CD4-positive, alpha-beta T cell treated with Interleukin-17A for 4 hours (primary cell): ENCODE results near the gene ARTN.

Source experiments
- DNase-seq: peaks from one replicate; pipeline ENCODE4 v3.0.0-alpha.2; 2020; ENCODE audit warnings: mixed read lengths

ARTN gene

DNA sequence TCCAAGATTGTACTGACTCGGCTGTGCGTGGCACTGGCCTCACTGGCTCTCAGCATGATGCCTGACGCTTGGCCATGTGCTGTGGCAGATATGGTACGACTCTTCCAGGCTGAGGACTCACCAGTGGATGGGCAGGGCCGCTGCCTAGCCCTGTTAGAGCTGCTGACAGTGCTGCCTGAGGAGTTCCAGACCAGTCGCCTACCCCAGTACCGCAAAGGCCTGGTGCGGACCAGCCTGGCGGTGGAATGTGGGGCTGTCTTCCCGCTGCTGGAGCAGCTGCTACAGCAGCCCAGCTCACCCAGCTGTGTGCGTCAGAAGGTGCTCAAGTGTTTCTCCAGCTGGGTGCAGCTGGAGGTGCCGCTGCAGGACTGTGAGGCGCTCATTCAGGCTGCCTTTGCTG is 16.1 kb downstream of the ARTN start:
- no peak for DNase-seq

DNA sequence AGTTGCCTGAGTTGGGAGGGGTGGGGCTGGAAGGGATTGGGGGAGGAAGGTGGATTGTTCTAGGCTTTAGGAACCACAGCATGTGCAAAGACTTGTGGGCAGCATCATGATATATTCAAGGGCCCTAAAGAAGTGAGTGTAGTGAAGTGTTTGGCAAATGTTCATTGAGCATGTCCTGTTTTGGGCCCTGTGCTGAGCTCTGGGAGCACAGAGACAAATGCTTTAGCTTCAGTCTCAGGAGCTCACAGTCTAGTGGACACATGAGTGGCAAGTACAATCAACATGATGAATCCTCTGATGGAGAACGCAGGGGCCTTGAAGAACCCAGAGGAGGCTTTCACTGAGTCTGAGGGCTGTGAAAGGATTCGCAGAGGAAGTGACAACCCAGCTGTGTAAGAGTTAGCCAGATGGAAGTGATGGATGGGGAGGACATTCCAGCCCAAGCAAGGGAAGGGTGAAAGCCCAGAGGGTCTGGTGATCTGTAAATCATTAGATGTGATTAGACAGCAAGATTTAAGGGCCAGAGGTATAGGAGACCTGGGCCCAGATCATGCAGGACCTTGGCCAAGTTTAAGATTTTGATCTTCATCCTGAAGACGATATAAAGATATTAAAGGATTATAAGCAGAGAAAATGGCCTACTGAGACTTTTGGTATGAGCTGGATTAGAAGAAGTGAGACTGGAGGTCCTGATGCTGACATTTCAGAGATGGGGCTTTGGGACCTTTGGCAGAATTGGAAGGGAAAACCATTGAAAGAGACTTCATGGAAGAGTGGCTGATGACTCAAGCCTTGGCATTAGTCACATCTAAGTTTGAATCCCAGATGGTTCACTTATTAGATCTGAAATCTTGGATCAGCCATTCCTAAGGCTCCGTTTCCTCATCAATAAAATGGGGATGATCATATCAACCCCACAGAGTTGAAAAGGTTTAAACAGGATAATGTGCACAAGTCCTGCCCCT is 17.7 kb downstream of the ARTN start:
- DNase-seq = no peak

DNA sequence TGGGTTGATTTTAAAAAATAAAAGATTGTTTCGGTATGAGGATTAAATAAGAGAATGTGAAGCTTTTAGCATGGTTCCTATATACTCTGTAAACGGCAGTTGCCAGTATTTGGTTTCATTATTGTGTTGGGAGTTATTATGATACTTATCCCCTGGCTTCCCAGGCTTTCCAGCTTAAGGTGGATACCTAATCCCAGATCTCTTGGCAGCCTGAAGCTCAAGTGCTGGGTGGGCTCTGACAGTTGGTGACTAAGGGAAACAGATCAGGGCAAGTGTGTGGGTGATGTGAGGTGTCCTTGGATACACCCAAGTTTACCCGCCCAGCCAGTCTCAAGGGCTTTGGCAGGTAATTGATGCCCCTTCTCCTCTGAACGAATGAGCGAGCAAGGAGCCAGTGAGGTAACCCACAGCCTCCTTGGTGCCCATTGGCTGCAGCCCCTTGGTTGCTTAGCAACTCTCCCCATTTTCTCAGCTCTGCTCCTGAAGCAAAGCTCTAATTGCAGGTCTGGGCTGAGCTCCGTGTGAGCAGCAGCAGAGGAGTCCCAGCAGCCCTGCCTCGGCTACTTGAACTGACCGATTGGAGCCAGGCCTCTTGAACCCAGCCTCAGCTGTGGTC is 19.2 kb downstream of the ARTN start:
- DNase-seq = no peak

DNA sequence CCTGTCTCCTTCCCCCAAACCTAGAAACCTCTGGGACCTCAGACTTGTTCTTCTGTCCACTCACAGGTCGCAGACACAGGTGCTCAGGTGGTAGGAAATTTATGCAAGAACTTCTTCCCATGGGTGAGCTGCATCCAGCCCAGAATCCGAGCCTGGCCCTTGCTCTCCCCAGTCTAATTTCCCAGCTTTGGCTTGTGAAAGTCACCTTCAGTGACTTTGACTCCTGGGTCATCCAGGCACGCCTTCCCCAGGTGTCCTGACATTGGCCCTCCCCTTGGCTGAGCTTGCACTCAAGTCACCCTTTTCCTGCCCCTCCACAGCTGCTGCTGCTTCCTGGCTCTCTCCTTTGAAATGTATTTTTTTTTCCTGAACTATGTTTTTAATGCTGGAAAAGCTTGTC is 19.8 kb downstream of the ARTN start:
- no peak for DNase-seq

DNA sequence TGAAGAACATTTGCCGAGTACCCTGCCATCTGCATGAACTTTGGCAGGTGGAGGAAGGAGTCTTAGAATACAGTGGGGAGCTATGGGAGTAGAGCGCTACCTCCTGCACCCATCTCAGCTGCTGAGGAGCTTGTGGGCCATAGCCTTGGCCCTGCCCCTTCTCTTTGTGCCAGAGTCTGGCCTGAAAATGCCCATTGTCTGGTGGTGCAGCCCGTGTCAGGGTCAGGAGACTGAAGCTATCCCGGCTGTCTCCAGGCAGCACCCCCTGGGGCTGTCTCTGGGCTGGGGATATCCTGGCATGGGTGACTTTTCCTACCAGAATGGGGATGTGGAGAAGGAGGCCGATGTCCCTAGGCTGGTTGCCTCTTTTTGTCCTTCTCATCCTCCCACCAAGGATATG is 20.4 kb downstream of the ARTN start:
- no peak for DNase-seq

DNA sequence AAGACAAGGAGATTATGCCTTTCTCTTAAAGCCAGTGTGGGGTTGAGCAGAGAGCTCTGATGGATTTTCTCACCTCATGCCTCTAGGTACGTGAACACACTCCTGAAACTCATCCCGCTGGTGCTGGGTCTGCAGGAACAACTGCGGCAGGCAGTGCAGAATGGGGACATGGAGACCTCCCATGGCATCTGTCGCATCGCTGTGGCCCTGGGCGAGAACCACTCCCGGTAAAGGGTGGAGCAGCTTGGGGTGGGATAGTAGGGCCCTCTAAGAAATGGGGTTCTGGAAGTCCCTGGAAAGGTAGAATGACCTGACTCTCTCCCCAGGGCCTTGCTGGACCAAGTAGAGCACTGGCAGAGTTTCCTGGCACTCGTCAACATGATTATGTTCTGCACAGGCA is 22.6 kb downstream of the ARTN start:
- no peak for DNase-seq

DNA sequence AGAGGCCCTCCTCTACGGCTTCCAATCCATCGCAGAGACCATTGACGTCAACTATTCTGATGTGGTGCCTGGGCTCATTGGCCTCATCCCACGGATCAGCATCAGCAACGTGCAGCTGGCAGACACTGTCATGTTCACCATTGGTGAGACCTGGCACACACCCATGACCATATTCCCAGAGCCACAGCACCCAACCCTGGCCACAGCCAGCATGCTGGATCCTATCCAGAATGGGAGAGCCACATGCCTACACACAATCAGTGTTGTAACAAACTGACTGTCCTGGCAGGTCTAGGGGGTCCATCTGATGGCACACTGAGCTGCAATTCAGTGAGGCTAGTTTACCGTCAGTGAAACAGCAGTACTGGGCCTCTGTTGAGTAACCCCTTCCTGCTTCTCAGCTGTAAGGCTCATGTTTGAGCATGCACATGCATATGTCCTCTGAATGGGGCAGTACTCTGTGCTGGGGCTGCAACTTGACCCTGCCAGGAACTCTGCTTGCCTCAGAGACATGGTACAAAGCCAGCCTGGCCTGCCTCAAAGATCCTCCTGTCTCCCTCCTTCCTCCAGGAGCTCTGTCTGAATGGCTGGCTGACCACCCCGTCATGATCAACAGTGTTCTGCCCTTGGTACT is 23.9 kb downstream of the ARTN start:
- no peak for DNase-seq

DNA sequence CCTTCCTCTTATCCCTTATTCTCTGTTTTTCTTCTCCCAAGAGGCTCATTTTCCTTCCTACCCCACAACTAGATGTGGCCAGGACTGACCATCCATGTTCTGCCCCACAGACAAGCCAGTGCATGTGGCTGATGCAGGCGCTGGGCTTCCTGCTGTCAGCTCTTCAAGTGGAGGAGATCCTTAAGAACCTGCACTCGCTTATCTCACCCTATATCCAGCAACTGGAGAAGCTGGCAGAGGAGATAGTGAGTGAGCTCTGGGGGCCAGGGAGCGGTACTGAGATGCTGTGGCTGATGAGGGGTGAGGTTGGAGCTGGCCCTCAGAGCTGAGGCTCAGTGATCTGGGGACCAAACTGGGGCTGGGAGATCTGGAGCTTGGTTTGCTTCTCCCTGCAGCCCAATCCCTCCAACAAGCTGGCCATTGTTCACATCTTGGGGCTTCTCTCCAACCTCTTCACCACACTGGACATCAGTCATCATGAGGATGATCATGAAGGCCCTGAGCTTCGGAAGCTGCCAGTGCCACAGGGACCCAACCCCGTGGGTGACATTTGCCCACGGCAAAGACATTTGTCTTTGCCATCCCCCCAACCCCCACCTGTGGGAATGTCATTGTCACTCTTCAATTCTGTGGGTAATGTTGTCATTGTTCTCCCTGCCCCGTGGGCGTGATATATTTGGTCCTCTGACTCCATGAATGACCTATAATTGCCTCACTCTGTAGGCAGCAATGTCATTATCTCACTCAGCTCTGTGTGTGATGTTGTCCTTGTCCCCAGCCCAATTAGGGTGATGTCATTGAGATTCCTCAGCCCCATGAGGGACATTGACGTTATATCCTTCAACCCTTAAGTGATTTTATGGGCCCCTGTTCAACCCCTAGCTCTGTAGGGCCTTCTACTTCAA is 25.0 kb downstream of the ARTN start:
- DNase-seq = no peak

DNA sequence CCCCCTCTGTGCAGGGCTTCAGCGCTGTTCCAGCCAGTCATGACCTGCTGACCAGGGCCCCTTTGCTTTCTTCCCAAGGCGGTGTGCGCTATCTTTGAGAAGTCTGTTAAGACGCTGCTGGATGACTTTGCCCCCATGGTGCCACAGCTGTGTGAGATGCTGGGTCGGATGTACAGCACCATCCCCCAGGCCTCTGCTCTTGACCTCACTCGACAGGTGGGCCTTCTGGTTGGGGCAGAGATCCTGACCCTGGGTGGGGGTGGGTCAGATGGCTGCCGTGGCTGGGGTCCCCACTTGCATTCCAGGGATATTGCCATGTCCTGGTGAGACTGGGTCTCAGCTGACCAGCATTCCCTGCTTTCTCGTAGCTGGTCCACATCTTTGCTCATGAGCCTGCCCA is 27.2 kb downstream of the ARTN start:
- no peak for DNase-seq

DNA sequence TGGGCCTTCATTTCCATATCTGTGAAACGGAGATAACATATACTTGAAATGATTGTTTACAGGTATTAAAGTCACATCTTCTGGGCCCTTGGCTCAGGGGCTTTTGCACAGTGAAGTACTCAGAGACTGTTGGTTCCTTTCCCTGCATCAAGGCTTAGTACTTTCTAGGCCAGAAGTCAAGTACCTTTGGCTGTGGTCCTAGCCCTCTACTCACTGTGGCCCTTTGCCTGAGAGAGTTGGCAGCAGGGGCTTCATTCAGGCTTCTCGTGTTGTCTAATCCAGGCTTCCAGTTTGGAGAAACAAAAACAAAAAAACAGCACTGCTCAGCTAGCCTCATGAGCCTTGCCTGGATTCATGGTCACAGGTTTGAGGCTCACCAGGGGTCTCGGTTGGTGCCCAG is 28.1 kb downstream of the ARTN start:
- DNase-seq = no peak

DNA sequence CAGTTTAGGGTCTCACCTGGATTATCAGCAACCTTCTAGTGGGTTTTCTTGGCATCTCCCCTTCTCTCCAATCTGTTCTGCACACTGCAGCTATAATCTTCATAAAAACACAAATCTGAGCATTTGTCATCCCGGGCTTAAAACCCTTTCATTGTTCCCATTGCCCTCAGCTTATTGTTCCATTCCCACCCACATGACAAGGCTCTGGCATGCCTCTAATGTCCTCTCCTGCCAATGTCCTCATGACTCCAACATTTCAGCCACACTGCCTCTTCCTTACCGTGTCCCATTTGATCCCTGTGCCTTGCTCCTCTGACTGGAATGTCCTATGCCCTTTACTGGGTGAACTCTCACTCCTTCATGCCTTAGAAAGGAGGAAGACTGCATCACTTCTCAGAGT is 28.7 kb downstream of the ARTN start:
- no peak for DNase-seq

DNA sequence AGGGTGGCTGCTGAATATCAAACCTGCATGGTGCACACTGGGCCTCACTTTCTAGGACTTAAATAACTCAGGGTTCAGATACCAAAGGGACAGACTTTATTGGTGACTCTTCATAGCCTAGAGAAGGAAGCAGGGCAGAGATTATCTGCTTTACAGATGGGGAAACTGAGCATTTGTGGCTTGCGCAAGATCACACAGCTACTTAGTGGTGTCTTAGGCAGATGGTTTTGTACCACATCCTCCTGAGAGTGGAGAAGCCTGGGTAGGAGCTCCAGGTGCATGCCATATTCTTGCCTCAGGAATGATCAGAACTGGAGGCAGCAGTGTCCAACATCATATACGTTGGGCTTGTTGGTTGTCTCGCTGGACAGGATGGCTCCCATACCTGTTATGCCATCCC is 29.4 kb downstream of the ARTN start:
- no peak for DNase-seq

DNA sequence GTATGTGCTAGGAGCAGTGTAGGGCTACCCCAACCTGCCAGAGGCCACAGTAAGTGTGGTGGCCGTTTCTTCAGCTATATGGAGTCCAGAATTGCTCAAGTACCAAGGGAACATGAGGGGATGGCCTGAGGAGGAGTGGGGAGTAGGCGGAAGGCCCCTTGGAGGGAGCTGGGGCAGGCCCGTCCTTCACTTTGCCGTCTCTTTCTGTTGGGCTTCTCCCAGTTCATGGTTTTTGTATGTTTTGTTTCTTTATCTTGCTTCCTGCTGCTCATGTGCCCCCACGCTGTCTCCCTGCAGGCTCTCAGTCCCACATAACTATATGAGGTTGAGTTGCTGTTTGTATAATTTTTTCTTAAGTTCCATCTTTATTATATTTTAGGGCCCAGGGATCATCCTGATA is 30.3 kb downstream of the ARTN start:
- no peak for DNase-seq

DNA sequence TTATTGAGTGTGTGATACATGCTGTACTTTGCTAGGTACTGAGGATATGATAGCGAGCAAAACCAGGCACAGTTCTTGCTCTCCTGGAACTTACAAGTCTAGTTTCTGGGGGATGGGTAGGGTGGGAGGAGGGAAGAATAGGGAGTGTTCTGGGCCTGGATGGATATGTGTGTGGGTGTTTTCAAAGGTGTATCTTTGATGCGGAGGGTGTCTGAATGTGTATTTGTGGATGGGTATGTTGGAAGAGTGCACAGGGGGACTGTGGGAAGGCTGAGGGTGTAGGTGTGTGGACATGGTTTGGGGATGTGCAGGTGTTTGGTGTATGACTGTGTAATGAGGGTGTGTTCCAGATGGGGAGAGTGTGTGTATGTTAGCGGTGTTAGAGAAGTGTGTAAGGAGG is 31.7 kb downstream of the ARTN start:
- DNase-seq = no peak

DNA sequence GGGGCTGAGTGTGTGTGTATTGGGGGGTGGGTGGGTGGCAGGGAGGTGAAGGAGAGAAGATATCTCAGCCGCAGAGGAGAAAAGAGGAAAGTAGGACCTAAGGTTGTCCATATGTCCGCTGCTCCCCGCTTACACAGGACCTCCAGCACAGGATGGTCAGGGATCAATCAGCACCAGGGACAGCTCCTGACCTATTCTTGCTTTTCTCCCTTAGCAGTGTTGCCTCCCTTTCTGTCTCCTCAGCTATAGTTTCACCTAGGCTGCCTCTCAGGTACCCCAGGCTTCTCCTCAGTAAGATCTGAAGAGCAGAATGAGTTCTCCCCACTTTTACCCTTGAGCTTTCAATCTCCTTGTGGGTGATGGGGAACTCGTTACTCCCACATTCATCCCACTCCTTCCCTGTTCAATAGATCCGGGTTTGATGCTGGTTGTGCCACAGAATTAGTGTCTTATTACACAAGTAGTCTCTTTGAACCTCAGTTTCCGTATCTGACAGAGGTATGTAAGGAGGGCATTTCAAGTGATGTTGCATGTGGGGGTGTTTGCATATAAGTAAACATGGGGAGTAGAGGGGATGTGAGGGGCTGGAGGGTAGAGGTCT is 34.8 kb downstream of the ARTN start:
- DNase-seq = peak; percentile 44

DNA sequence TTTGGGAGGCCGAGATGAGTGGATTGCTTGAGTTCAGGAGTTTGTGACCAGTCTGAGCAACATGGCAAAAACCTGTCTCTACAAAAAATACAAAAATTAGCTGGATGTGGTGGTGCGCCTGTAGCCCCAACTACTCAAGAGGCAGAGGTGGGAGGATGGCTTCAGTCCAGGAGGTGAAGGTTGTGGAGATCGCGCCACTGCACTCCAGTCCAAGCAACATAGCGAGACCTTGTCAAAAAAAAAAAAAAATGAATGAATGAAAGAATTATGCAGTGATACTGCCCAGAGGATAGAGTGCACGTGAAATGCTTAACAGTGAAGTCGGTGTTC is 35.8 kb downstream of the ARTN start:
- DNase-seq = no peak

DNA sequence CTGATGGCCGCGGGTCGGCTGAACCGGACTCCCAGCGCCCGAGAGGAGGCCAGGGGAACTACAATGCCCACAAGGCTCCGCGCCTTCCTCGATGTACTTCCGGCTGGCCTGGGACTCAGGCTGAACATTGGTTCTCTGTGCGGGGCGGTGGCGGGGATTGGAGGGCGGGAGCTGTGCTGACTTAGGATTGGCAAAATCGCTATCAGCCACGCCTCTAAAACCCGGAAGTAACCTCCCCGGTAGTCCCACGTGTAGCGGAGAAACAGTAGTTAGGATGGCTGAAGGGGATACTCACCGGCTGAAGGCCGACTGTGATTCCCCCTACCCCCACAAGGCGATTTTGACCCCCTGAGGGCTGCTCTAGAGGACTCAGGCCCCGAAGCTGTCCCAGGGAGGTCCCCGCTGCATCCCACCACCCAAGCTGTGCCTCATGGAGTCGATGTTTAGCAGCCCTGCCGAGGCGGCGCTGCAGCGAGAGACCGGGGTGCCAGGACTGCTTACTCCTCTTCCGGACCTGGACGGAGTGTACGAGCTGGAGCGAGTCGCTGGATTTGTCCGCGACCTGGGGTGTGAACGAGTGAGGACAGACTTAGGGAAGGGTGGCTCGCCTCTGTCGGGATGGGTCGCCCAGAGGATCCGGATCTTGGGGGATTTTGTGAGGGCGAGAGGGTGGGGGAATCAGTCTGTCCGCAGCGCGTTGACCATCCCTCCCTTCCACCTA is 36.3 kb downstream of the ARTN start, which contains the start of gene DPH2:
Gene DPH2 (plus strand): TSS at position 265 of the 721 bp plus-strand sequence. CDS start 166 bp downstream, at position 431.
- DNase-seq = peak; percentile 96

DNA sequence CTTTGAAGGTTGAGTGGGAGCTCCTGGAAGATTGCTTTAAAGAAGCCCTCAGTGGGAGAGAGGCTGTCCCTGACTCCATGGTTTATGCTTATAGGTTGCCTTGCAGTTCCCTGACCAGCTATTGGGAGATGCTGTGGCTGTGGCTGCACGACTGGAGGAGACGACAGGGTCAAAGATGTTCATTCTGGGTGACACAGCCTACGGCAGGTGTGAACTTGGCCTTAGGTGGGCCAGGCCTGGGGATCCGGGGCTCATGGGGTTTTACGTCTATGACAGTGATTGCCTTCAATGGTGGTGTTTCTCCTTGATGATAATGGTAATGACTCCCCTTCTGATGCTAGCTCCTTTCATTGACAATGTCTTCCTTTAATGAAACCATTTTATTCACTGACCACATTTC is 36.9 kb downstream of the ARTN start:
- DNase-seq = no peak

DNA sequence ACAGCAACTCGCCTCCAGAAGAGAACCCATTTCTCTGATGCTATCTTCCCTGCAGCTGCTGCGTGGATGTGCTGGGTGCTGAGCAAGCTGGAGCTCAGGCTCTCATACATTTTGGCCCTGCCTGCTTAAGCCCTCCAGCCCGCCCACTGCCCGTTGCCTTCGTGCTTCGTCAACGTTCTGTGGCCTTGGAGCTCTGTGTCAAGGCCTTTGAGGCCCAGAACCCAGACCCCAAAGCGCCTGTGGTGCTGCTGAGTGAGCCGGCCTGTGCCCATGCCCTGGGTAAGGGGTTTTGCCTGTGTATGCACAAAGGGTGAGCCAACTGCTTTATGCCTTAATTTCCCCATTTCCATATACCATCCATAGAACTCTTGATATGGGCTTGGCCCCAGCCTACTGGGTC is 37.3 kb downstream of the ARTN start:
- no peak for DNase-seq

DNA sequence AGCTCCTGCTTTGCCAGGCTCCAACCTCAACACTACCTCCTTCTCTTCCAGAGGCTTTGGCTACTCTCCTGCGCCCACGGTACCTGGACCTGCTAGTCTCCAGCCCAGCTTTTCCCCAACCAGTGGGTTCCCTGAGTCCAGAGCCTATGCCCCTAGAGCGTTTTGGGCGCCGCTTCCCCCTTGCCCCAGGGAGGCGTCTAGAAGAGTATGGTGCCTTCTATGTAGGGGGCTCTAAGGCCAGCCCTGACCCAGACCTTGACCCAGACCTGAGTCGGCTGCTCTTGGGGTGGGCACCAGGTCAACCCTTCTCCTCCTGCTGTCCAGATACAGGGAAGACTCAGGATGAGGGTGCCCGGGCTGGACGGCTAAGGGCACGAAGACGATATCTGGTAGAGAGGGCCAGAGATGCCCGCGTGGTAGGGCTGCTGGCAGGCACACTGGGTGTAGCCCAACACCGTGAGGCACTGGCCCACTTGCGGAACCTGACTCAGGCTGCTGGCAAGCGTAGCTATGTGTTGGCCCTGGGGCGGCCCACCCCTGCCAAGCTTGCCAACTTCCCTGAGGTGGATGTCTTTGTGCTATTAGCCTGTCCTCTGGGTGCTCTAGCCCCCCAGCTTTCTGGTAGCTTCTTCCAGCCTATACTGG is 37.9 kb downstream of the ARTN start:
- no peak for DNase-seq

DNA sequence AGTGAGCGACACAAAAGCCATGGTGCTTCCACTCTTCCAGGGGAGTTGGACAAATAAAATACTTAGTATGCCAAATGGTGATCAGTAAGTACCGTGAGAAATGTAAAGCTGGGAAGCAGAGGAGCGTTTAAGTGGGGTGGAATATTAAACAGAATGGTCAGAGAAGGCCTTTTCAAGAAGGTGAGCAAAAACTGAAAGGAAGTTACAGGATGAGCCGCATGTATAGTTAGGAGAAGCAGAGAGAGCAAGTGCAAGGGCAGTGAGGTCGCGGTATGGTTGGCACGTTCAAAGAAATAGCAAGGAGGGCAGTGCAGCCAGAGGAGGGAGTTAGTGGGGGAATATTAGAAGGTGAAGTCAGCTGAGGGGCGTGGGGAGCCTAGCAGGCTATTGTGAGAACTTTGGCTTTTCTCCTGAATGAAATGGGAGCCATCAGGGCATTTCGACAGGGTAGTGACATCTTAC is 40.4 kb downstream of the ARTN start:
- no peak for DNase-seq
